HL-60 (cell line): Measurements from ENCODE around the gene DHX32.
"Not testable (repeated sequence)": the region's sequence is repeated elsewhere in the genome, so short reads cannot be mapped to it uniquely, and the experiment has no call there.

Source experiments
- CTCF ChIP-seq: IDR thresholded peaks from one replicate; pipeline ENCODE4 v1.5.1; 2011; ENCODE audit warnings: low read length, control low read depth, inconsistent platforms; ENCODE audit not compliant: insufficient read depth
- GABPA ChIP-seq: IDR thresholded peaks from 2 replicates; pipeline ENCODE4 v1.6.1; 2012; ENCODE audit warnings: low read depth
- POLR2AphosphoS5 ChIP-seq: IDR thresholded peaks from 2 replicates; pipeline ENCODE4 v1.6.1; 2012; ENCODE audit warnings: low read depth
- REST ChIP-seq: IDR thresholded peaks from 2 replicates; pipeline ENCODE4 v1.6.1; 2012; ENCODE audit warnings: low read depth; ENCODE audit not compliant: insufficient replicate concordance
- SPI1 ChIP-seq: IDR thresholded peaks from 2 replicates; pipeline ENCODE4 v1.6.1; 2012; ENCODE audit warnings: low read depth, mild to moderate bottlenecking, borderline replicate concordance

- TF ChIP-seq SPI1, CTCF, POLR2AphosphoS5, GABPA, REST: not testable (repeated sequence)
These were observed 28.4 kb upstream of the DHX32 start for GRCh38 chr10:125909491-125909890.
